Smooth muscle cell (in vitro differentiated cells): ENCODE results near the gene CHSY1. TPM values are rescaled to one million over a fixed set of nuclear protein-coding genes. Genes with fewer than 3 reads are reported as not detected.
A peak's percentile ranks its signal among the peaks of the same experiment; 100 is the strongest.

Experiments
- DNase-seq: peaks from one replicate; lab custom pipeline; 2025; ENCODE audit not compliant: unreplicated experiment; lab: John Stamatoyannopoulos, UW
- H2AFZ ChIP-seq: fragments of 200-600 bp; sonication (generic); 2 replicates; pipeline ENCODE4 v1.6.0; 2016; ENCODE audit warnings: antibody characterized with exemption, low read depth, mild to moderate bottlenecking
- H3F3A ChIP-seq: fragments of 200-600 bp; sonication (generic); 2 replicates; pipeline ENCODE4 v1.6.0; 2017; ENCODE audit warnings: antibody characterized with exemption, low read depth
- H3K27ac ChIP-seq: fragments of 200-600 bp; sonication (generic); 2 replicates; pipeline ENCODE4 v1.5.1; 2016; ENCODE audit warnings: low read depth, mild to moderate bottlenecking
- H3K27me3 ChIP-seq: fragments of 200-600 bp; sonication (generic); 2 replicates; pipeline ENCODE4 v1.6.1; 2016; ENCODE audit warnings: low read depth, mild to moderate bottlenecking
- H3K36me3 ChIP-seq: fragments of 200-600 bp; sonication (generic); 2 replicates; pipeline ENCODE4 v1.5.1; 2016; ENCODE audit warnings: low read depth
- H3K4me1 ChIP-seq: fragments of 200-600 bp; sonication (generic); 2 replicates; pipeline ENCODE4 v1.5.1; 2016; ENCODE audit warnings: low read depth
- H3K4me2 ChIP-seq: fragments of 200-600 bp; sonication (generic); 2 replicates; pipeline ENCODE4 v1.6.0; 2016; ENCODE audit warnings: mild to moderate bottlenecking
- H3K4me3 ChIP-seq: fragments of 200-600 bp; sonication (generic); 2 replicates; pipeline ENCODE4 v1.5.1; 2016; ENCODE audit warnings: mild to moderate bottlenecking
- H3K79me2 ChIP-seq: fragments of 200-600 bp; sonication (generic); 2 replicates; pipeline ENCODE4 v1.6.0; 2016; ENCODE audit warnings: low read depth, mild to moderate bottlenecking
- H3K9ac ChIP-seq: fragments of 200-600 bp; sonication (generic); 2 replicates; pipeline ENCODE4 v1.6.0; 2016; ENCODE audit warnings: low read depth
- H3K9me3 ChIP-seq: fragments of 200-600 bp; sonication (generic); replicated peaks from 2 replicates; pipeline ENCODE4 v1.5.1; 2016; ENCODE audit warnings: low read depth
- H4K20me1 ChIP-seq: fragments of 200-600 bp; sonication (generic); 2 replicates; pipeline ENCODE4 v1.6.0; 2016; ENCODE audit warnings: low read depth
- CTCF ChIP-seq: fragments of 200-600 bp; sonication (generic); IDR thresholded peaks from 2 replicates; pipeline ENCODE4 v1.5.1; 2017; ENCODE audit warnings: borderline replicate concordance, mild to moderate bottlenecking, antibody characterized with exemption; ENCODE audit not compliant: insufficient read depth, poor library complexity, severe bottlenecking
- WGBS: methylation state at CpG from one replicate; pipeline ENCODE4 v1.1.7; 2016; ENCODE audit warnings: low lambda C conversion rate; 5-methylcytosine and 5-hydroxymethylcytosine counted together
- polyA plus RNA-seq: library from polyadenylated mRNA; unstranded; fragments of >200 nt; fragmentation: Nextera tagmentation; extraction: Ambion mirVana; gene quantifications from 2 replicates; pipeline ENCODE4 v1.2.1, GENCODE V29; 2016
- total RNA-seq: library from RNA; depleted of rRNA; stranded (reverse); fragments of >200 nt; gene quantifications from 2 replicates; pipeline ENCODE4 v1.2.3, GENCODE V29; 2014

CHSY1 gene
- total and polyA plus RNA-seq, 2 experiments from 2014 or later: 106 to 123 TPM

DNA sequence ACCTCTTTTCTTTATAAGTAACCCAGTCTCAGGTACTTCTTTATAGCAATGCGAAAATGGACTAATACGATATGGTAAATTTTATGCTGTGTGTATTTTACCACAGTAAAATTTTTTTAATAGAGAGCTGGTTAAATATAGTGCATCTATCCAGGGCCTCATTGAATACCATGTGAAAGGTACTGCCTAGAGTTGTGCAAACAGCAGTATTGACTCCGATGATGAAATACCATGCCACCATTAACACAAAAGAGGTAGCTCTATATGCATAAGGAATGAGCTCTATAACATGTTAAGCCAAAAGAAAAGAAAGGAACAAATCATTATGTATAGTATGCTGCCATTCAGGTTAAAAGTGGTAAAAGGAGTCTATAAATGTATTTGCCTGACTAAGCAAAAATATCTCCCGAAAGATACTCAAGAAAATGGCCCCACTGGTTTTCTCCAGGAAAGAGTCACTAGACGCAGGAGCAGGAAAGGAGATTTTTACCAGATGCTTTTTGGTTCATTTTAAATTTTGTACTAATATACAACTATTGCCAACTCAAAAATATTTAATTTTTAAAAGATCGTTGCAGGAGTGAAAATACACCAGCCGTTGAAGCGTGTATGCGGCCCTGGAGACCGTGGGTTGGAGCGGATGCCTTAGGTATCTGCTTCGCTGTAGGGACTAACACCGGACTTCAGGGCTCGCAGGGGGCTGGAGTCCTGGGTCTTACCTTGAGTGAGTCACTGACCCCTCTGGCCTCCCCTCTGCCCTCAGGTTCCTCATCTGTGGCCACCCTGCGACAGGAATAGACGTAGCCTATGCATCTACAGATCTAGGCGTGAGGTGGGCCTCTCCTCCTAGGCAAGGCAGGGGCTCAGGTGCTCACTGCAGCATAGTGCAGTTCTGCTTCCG is 120.1 kb downstream of the CHSY1 start:
- no peaks in the 10 kb centered on the region for H3K79me2 ChIP-seq
- H3K4me2 ChIP-seq: no peak overlapping the region

GRCh38 chr15:101129851-101130380 is 121.9 kb downstream of the CHSY1 start:
- no peak overlapping the region for H2AFZ ChIP-seq
- WGBS: 97% methylated on average over 4 of the region's 4 CpGs
- no peak overlapping the region for H3K4me2 ChIP-seq

More for the DNA sequence above, 120.1 kb downstream of the CHSY1 start:
- Histone ChIP-seq H3K9me3 (no peaks in the 10 kb centered on the region), H2AFZ (no peak overlapping the region), H3K9ac (no peak overlapping the region), H3F3A (peaks cover 22% of the 10 kb centered on the region), H3K27ac (no peak overlapping the region), H3K4me1 (peaks cover 9% of the 10 kb centered on the region), H3K4me3 (no peak overlapping the region), H3K27me3 (no peaks in the 10 kb centered on the region), H3K36me3 (no peaks in the 10 kb centered on the region), H4K20me1 (no peaks in the 10 kb centered on the region)
- 91% methylated on average over 18 of the region's 18 CpGs for WGBS
- no peak for TF ChIP-seq CTCF
- DNase-seq: no peak

DNA sequence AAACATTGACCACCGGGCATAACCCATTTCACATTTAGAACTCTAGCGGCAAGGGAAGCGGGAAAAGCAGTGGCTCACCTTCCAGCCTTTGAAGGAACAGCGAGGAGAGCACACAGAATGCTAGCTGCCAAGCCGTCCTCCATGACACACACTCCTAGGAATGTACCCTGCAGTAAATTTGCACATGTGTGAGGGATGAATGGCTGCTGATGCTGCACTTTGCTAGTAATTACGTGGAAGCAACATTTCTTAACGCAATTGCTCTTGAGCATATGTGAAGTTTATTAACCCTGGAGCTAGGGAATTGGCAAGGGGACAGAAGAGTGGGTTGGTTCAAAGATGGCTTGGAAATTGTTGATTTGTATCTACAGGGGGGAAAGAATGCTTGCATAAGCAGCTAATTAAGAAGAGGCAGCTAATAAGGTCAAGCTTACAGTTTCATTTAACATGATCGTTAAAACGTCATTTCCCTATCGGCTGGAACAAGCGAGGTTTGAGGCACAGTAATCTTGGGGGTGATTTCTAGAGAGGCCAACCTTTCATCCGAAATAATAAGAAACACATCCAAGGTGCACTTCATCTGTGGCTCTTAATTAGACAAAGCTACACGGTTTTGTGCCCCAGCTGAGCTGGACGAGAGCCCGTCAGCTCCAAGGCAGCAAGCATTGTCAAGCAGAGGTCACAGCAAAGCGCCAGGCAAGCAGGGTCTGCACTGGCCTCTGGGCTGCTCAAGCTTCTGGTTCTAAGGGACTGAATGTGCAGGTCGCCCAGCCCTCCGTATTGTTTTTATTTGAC is 123.4 kb downstream of the CHSY1 start:
- H3K9ac ChIP-seq: peak overlapping the region; percentile 54
- H3K4me3 ChIP-seq: no peak overlapping the region
- H3K27ac ChIP-seq: peak overlapping the region; percentile 92

More at GRCh38 chr15:101129851-101130380, 121.9 kb downstream of the CHSY1 start:
- no peak for TF ChIP-seq CTCF
- H3K4me1 ChIP-seq: peaks cover 26% of the 10 kb centered on the region
- H3K27me3 ChIP-seq: no peaks in the 10 kb centered on the region
- H3K36me3 ChIP-seq: no peaks in the 10 kb centered on the region
- H3K9ac ChIP-seq: no peak overlapping the region
- no peaks in the 10 kb centered on the region for H3K9me3 ChIP-seq
- no peak for DNase-seq
- H4K20me1 ChIP-seq: no peaks in the 10 kb centered on the region
- H3F3A ChIP-seq: peaks cover 37% of the 10 kb centered on the region
- no peak overlapping the region for H3K27ac ChIP-seq
- H3K79me2 ChIP-seq: no peaks in the 10 kb centered on the region
- H3K4me3 ChIP-seq: no peak overlapping the region

More for the DNA sequence above, 123.4 kb downstream of the CHSY1 start:
- Histone ChIP-seq H3F3A (peaks cover 46% of the 10 kb centered on the region), H3K36me3 (no peaks in the 10 kb centered on the region), H3K79me2 (no peaks in the 10 kb centered on the region), H4K20me1 (no peaks in the 10 kb centered on the region), H3K4me1 (peaks cover 26% of the 10 kb centered on the region), H3K27me3 (no peaks in the 10 kb centered on the region), H3K4me2 (peak overlapping the region; percentile 52), H3K9me3 (no peaks in the 10 kb centered on the region), H2AFZ (no peak overlapping the region)
- 61% methylated on average over 18 of the region's 18 CpGs for WGBS
- no peak for DNase-seq
- no peak for TF ChIP-seq CTCF
